GM19463 (cell line): ENCODE measurements around the gene FAM163B.

ENCODE experiments used
- ATAC-seq: cut with Tn5 transposase; IDR thresholded peaks from one replicate; pipeline ENCODE4 v1.9.1; 2021; ENCODE audit warnings: mild to moderate bottlenecking, moderate library complexity; ENCODE audit not compliant: unreplicated experiment

The FAM163B gene

DNA sequence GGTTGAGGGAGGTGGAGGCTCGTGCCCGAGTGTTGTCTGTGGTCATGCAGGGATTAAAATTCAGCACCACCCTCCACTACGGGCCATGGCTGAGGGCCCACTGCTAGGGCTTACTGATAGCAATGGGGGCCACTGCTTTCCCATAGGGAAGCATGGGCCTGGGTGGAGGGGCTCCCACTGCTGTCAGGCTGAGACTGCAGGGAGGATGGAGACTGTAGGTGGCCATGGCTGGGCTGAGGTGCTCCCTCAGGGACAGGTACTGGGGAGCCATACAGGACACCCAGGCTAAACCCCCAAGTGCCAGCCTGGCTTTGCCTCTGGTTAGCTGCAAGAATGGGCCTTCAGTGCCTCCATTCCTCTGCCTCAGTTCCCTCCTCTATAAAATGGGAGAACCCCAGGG, 26.1 kb downstream of the FAM163B start:
- ATAC-seq = no peak

DNA sequence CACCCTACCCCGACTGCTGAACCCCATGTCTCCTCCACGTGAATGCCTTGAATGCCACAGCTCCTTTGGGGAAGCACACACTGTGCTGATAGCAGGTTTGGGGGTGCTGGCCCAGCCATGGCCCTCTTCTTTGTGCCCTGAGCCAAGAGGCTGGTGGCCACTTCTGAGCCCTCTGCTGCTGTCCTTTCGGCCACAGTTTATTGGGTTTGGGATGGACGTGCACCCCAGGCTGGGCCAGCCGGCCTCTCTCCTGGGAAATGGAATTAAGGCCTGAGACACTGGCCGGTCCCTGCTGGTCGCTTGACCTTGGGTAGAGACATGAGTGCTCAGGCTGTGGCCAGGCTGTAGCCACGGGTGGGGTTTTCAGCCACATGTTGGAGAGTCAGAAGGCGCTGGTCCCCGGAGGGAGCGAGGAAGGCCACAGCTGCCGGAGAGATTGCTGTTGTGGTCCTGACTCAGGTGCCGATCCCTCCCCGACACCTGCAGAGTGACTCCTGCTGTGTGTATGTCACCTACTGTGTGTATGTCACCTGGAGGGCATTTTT, 26.6 kb downstream of the FAM163B start:
- ATAC-seq = no peak

DNA sequence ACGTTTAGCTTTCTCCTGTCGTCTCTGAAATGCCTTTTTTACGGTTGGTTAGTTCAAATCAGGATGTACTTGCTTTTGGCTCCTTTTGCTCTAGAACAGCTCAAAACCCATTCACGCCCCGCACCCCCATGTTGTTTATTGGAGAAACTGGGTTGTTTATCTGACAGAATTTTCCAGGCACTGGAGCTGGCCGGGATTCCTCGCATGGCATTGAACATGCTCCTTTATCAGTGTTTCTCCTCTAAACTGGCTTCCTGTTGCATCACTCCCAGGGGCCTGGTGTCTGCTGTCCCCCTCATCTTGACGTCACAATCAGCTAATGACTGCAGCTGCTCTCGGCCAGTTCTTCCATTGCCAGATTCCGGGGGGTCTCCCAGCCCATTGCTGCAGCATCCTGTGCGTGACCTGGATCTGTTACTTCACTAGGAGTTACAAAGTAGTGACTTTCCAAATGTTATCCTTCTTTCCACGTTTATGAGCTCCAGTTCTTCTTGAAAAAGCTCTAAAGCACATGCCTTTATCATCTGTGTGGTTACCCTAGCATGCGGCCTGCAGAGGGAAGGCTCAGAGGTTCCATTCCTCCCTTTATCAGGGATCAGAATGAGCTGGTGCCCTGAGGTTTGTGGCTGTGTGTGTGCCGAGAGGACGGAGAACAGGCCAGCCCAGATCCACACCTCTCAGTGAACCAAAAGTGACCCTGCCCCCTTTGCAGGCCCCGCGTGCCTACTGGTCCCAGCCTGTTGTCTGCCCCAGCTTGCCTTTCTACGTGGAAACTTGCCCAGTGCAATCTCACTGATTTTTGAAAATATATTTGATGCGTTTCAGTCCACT, 27.5 kb downstream of the FAM163B start:
- ATAC-seq = no peak

DNA sequence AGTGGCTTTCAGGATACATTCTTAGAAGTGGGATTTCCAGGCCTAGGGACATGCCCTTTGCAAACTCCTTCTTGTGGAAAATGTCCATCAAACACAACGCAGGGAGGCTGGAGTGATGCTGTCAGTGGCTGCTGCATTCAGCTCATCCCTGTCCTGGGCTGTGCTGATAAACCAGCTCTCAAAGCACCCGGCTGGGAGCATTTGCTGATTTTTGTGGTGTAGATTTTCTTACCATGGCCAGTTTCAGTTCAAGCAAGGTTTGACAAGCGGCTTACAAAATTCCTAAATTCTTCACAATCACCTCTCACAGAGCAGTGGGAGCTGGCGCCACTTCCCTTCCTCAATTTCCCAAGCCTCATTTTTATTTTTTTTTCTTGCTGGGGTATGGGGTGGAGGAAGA, 28.2 kb downstream of the FAM163B start:
- ATAC-seq = no peak

DNA sequence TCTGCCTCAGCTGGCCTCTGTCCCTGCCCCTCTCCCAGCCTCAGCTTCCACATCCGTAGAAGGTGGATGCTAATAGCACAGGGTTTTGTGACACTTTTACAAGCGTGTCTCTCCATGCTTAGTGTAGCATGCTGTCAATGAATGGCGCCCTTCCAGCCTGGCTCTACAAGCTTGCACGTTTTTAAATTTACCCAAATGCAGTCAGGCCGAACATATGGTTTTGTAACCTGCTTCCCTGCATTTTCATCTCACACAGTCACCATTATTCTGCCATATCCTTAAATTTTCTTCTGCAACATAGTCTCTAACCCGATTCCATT, 28.8 kb downstream of the FAM163B start:
- ATAC-seq = no peak

DNA sequence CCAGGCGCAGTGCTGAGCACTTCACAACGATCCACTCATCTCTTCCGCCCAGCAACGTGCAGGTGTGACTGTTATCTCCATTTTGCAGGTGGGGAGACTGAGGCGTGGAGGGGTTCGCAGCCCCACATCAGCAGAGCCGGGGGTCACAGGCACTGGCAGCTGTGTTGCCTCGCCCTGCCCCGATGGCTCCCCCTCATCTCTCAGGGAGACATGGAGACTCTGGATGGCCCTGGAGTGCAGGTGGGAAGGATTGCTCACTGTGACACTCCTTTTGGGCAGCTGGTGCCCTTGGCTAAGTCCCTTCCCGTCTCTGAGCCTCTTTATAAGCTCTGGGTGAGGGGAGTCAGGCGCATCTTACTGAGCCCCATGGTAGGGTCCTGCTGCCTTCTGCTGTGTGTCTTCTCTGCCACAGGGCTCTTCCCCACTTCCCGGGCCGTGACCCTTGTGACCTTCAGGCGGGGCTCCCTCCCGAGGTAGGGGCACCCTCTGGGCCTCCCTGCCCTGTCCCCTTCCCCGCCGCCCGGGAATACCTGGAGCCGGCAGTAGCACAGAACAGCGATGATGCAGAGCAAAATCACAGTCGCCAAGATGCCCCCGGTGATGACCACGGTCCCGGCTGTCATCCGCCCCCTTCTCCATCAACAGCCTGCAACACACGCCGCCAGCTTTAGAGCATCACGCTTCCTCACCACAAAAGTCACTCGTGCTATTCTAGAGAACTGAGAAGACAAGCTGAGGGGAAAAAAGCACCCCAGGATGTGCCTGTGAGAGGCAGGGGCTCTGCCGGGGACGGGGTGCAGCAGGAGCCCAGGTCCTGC, 29.4 kb downstream of the FAM163B start:
- no peak for ATAC-seq

DNA sequence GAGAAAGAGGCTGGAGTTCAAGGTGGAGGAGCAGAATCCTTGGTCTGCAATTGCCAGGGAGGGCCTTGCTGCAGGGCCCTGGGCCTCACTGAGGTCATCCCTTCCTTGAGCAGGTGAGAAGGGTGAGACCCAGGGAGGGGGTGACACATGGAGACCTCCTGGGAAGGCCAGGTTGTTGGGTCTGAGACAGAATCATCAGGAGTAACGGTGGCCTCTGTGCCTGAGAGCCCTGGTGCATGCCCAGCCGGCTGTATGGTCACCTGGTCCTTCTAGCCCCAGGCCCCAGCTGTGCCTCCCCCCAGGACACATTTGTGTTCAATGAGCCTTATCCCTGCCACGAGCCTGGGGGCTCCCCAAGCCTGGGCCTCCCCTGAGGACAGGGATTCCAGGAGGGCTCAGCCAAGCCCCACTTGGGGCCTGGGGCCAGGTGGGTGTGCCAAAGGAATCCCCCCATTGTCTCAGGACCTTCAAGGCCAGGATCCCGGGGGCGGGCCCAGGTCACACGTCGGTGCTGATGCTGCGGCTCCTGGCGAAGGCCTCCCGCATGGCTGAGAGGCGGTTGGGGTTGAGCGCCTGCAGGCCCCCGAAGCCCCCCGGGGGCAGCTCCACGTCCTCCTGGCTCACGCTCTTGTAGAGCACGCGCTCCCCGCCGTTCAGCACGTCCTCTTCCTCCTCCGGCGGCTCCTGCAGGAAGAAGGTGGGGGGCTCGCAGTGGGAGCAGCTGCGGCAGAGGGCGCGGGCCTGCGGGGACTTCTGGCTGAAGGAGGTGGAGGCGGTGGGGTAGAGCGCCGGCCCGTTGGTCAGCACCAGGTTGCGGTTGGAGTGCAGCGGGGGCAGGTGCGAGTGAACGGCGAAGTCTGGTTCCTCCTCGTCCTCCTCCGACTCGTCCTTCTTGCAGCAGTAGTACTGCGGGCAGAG, 30.4 kb downstream of the FAM163B start:
- no peak for ATAC-seq

DNA sequence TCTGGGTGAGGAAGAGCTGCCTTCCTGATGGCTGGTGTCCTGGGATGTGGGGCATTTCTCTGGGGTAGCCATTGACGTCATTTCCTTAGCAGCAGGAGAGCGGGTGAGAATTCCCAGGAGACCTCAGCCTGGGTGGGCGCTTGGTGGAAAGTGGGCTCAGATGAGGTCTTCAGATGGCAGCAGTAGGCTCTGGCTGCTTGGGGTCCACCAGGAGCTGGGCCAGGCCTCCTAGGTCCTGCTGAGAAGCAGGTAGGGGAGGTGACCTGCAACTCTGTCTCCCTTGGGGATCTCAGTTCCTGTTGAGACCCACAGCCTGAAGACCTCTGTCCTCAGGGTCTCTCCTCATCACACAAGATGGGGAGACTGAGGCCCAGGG, 31.5 kb downstream of the FAM163B start:
- ATAC-seq = no peak

DNA sequence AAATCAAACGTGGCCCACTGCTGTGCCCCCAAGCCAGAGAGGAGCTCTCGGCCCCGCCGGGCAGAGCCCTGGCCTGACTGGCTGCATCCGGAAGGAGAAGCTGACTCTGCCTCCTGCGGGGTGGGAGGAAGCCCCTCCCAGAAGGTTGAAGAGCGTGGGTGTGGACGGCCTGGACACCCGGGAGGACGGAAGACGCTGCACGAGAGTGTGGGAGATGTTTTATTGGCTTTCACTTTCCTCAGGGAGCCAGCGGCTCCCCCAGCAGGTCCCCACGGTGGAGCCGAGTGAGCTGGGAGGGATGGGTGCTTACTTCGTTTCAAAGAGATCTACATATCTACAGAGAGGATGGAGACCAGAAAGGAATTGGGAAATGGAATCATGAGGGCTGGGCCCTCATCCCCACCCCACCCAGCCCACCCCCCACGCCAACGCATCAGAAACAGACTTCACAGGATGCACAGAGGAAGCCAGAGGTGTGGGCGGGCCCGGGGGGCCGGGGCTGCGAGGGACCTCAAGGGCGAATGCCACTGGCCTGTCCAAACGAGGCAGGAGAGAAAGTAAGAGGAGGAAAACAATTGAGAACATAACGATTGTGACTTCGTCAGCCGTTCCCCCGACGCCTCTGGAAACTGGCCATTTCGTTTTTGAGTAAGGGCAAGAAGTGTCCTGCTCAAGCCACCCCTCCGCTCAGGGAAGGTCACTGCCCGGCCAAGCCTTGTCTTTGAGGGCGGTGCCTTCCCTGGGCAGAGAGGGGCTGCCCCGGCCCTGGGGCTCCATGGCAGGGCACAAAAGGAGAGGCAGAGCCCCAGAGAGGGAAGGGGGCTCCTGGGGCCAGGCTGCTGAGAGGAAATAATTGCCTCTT, 32.1 kb downstream of the FAM163B start:
- ATAC-seq = no peak

DNA sequence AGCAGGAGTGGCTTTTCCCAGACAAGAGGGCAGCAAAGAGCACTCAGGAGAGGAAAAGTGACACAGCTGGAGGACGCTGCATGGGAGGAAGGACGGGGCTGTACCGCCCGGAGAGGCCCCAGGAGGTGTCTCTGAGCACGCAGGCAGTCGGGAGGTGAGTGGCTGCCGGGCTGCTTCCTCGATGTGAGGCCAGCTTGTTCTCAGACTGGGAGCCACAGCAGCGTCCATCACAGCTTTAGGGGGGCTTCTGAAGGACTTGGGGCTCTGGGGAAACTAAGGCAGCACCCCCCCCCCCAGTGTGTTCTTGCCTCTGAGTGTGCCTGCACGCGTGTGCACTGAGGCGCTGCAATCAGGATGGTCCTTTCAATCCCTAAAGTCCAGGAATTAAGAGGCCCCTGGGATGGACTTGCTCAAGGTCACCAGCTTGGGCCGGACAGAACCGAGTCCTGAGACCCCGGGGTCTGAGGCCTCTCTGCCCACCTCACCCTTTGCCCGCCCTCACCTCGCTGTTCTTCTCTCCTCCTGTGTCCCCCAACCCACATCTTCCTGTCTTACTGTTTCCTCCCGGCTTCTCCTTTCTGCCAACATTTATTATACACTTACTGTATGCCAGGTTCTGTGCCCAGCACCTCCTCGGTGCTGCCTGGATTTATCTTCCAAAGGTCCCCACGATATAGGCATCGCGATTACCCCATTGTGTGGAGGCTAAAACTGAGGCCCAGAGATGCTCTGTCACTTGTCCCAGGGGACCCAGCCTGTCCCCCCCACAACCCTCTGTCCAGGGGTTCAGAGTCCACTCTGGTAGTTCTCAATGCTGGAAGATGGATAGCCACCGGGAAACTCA, 32.9 kb downstream of the FAM163B start:
- no peak for ATAC-seq

DNA sequence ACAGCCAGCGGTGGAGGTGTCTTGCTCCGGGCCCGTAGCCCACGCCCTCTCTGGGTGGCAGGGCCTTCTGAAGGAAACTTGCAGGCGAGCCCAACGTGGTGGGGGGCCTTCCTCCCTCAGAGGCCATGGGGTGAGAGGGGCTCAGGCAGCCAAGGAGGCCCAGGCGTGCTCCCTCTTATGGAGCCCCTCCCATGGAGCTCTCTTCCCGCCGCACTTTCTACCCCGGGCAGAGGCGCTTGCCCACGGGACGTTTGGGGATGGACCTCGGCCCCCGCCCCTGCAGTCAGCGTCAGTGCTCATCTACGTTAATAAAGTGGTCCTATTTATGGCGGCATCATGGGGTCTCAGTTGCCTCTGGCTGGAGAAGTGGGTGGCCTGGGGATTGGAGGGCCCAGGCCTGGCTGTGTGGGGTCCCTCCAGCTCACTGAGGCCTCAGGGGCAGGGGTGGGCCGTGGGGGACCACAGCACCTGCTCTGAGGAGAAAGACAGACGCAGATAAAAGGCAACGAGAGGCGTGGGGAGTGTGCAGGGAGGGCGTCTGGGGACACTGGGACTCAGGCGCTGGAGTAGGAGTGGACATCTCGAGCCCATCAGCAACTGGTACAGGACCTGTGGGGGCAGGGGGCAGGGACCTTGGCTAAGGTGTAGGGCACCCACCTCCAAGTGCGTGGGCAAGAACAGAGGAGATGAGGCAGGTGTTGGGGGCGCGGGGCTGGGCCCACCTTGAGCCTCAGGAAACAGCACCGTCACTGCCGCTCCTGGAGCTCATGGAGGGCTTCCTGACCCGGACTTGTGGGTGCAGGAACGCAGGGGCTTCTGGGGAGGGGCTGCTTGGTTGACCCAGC, 33.8 kb downstream of the FAM163B start:
- ATAC-seq = no peak

DNA sequence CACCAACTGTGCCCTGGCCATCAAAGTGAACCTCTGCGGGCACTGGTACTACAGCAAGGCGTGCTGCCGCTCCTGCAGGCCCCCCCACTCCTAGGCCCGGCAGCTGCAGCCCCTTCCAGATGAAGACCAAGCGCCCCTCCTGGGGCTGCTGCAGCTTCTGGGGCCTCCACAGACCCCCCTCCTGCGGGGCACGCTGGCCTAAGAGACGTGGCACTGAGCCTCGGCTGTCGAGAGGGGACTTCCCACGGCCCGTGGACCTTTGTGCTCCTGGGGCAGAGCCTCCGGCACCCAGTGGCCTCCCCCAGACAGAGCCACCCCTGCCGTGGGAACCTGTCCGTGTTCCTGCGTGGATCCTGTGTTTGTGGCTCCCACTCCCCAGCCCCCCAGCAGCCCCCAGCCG, 34.4 kb downstream of the FAM163B start:
- no peak for ATAC-seq

DNA sequence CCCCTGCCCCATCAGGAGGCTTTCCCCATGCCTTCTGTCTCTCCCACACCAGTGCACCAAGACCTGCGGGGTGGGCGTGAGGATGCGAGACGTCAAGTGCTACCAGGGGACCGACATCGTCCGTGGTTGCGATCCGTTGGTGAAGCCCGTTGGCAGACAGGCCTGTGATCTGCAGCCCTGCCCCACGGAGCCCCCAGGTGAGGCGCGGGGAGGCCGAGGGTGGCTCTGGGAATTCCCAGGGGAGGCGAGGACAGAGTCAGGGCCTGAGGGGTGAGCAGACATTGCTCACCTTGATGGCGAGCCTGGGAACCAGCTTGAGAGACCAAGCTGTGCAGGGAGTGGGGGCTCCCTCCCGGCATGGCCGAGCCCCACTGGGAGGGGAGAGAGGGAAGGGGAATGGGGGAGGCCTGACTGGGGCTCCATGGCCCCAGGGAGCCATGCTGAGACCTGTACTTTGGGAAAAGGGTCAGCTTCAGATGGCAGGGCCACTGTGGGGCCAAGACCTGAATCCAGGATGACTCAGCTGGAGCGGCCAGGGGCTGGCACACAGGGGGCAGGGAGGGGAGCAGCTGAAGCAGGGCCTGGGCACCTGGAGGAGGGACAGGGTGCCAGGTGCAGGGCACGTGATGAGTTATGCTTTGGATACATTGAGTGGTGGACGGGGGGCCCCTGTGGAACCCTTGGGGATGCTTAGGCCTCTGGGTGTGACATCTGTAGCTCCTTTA, 35.2 kb downstream of the FAM163B start:
- ATAC-seq = no peak

DNA sequence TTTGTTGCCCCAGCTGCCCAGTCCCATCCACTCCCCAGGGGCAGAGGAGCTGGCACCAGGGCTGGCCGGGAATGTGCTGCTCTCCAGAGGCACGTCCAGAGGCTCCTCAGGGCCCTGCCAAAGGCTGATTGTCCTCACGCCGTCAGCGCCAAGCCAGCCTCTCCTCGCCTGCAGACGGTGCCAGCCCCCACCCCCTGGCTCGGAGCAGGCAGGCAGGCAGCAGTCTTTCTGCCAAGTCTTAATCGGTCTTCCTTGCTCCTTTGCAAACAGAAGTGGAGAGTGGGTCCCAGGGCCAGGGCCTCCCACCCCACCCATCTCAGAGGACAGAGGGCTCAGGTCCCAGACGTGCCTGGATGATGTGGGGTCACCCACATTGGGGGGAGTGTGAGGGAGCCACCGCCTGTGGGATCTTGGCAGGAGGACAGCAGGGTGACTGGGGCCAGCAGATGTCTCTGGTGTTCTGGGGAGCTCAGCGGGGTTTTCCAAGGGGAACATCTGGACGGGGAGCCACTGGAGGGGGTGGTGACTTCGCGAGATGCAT, 36.3 kb downstream of the FAM163B start:
- no peak for ATAC-seq

DNA sequence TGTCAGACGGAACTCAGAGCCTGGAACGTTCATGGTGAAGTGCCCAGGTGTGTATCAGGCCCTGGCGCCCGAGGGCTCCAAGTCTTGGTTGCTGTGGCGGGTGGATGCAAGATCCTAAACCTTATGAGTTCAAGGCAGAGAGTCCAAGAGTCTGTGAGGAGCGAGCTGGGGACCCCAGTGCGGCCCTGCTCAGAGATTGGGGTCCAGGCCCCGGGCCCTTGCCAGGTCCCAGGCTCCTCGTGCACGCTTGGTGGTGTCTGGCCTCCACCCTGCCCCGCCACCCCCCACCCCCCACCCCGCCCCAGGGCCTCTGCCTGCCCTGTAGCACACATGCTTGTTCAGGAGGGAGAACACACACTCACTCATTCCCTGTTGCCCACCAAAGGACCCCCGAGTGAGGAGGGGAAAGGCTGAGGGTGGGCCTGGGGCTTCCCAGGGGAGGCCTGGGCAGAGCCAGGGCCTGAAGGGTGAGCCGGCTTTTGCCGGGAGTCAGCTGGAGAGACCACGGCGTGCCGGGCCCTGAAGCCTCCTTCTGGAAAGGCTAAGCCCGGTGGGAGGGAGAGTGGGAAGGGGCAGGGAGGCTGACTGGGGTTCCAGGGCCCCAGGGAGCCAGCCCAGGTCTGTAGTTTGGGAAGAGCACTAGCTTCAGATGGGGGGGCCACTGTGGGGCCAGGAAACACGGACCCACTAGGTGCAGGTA, 37.1 kb downstream of the FAM163B start:
- no peak for ATAC-seq

DNA sequence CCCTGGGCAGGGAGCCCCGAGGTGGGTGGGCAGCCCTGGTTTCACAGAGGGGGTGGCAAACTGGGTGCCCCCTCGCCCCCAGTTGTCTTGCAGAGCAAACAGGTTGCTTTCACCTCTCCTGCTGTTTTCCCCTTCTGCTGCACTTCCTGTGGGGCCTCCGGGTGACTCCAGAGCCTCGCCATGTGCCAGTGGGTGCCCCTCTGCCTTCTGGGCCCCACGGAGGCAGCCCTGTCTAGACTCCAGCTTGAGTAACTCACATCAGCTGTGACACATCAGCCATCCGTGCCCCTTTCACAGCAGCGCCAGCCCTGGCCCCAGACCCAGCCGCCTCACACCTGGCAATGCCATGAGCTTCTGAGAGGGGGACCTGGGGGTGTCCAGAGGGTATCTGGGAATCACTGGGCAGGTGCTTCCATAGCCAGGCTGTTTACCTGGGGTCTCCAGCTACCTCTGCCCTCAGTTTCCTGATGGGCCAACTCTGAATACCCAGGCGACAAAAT, 37.7 kb downstream of the FAM163B start:
- no peak for ATAC-seq

DNA sequence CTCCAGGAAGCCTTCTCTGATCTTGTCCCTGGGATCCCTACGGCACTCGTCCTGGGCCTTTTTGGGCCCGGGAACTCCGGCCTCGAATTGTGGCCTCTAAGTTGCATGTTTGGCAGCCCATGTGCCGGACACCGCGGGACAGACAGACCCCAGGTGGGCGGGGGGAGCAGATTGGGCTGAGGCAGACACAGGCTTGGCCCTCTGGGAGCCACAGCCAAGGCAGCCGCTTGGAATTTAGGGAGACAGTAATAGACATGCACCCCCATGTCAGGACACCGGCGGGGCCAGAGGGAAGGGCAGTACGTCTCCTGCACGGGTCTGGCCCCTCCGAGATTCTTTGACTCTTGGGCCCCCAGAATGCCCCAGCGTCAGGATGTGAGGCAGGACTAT, 38.5 kb downstream of the FAM163B start:
- no peak for ATAC-seq
